GM19328 (cell line): ENCODE results near the gene NOL4L.

Experiments
- ATAC-seq: cut with Tn5 transposase; IDR thresholded peaks from one replicate; pipeline ENCODE4 v1.9.1; 2021; ENCODE audit warnings: mild to moderate bottlenecking, moderate library complexity; ENCODE audit not compliant: unreplicated experiment

NOL4L gene

GRCh38 chr20:32490942-32491763 is 94.0 kb downstream of the NOL4L start:
- no peak for ATAC-seq

GRCh38 chr20:32488066-32488838 is 96.9 kb downstream of the NOL4L start:
- no peak for ATAC-seq

GRCh38 chr20:32487381-32487780 is 97.8 kb downstream of the NOL4L start:
- ATAC-seq = no peak

- ATAC-seq = no peak
Observed at GRCh38 chr20:32485770-32486478, 99.2 kb downstream of the NOL4L start.

GRCh38 chr20:32484958-32485769 is 100.0 kb downstream of the NOL4L start:
- no peak for ATAC-seq

- no peak for ATAC-seq
Observed at GRCh38 chr20:32484225-32484957, 100.7 kb downstream of the NOL4L start.

GRCh38 chr20:32483351-32484224 is 101.5 kb downstream of the NOL4L start:
- no peak for ATAC-seq

- no peak for ATAC-seq
Observed at GRCh38 chr20:32482442-32483261, 102.5 kb downstream of the NOL4L start.

GRCh38 chr20:32482143-32482441 is 103.0 kb downstream of the NOL4L start:
- no peak for ATAC-seq

GRCh38 chr20:32481311-32482142 is 103.6 kb downstream of the NOL4L start:
- ATAC-seq = no peak

- ATAC-seq = no peak
Observed at GRCh38 chr20:32480371-32481241, 104.5 kb downstream of the NOL4L start.

- no peak for ATAC-seq
Observed at GRCh38 chr20:32479697-32480171, 105.4 kb downstream of the NOL4L start.

- ATAC-seq = no peak
Observed at GRCh38 chr20:32479012-32479411, 106.1 kb downstream of the NOL4L start.

GRCh38 chr20:32478576-32478975 is 106.6 kb downstream of the NOL4L start:
- no peak for ATAC-seq

GRCh38 chr20:32477594-32478512 is 107.3 kb downstream of the NOL4L start:
- no peak for ATAC-seq
